Osteocyte (in vitro differentiated cells): Measurements from ENCODE around the gene TDRD3. TPM values are rescaled to one million over a fixed set of nuclear protein-coding genes. Genes with fewer than 3 reads are reported as not detected.

Source experiments
- DNase-seq: peaks from one replicate; pipeline ENCODE4 v3.0.0; 2021; ENCODE audit warnings: mixed read lengths; ENCODE audit not compliant: unreplicated experiment; ENCODE audit errors: extremely low spot score
- H3K27ac Mint-ChIP-seq: one replicate; pipeline ENCODE4 v1.8.0; 2021; ENCODE audit warnings: mild to moderate bottlenecking, mixed read lengths; ENCODE audit not compliant: unreplicated experiment
- H3K27me3 Mint-ChIP-seq: one replicate; pipeline ENCODE4 v1.8.0; 2021; ENCODE audit warnings: mixed read lengths; ENCODE audit not compliant: unreplicated experiment
- H3K36me3 Mint-ChIP-seq: one replicate; pipeline ENCODE4 v1.8.0; 2021; ENCODE audit warnings: mixed read lengths; ENCODE audit not compliant: unreplicated experiment
- H3K4me1 Mint-ChIP-seq: one replicate; pipeline ENCODE4 v1.8.0; 2021; ENCODE audit warnings: mixed read lengths; ENCODE audit not compliant: unreplicated experiment
- H3K4me3 Mint-ChIP-seq: one replicate; pipeline ENCODE4 v1.8.0; 2021; ENCODE audit warnings: mild to moderate bottlenecking, moderate library complexity, mixed read lengths; ENCODE audit not compliant: unreplicated experiment
- H3K9me3 Mint-ChIP-seq: one replicate; pipeline ENCODE4 v1.8.0; 2021; ENCODE audit warnings: mixed read lengths; ENCODE audit not compliant: unreplicated experiment
- total RNA-seq: library from RNA; stranded (reverse); gene quantifications from 2 replicates; pipeline ENCODE4 v1.2.1, GENCODE V29; 2021
- TF ChIP-seq, protein P1 (sequence below): fragments of 200-600 bp; sonication (generic); IDR thresholded peaks from 2 replicates; pipeline ENCODE4 v1.5.0; 2021; ENCODE audit warnings: antibody characterized with exemption, mild to moderate bottlenecking, moderate library complexity

The TDRD3 gene
- total RNA-seq, 1 donor from 2014 or later = 27.6 TPM

DNA sequence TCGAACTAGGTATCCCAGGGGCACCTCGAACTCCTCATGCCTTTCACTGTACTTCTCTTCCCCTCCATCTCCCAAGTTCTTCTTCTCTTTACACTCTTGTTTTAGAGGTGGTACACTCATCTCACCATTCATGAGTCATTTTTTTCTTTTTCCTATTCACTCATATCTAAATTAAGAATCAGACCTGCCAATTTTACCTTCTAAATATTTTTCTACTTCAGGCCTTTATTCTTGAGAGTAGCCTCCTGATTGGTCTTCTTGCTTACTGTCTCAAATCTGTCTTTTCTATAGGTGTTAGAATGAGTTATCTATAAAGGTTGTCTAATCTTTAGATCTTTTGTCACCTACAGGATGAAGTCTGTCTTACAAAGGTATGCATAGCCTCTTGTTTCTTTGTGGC is 20.7 kb downstream of the TDRD3 start:
- H3K27ac Mint-ChIP-seq = no peak overlapping the region
- DNase-seq = no peak
- H3K36me3 Mint-ChIP-seq = no peaks in the 10 kb centered on the region
- TF ChIP-seq, protein P1, sequence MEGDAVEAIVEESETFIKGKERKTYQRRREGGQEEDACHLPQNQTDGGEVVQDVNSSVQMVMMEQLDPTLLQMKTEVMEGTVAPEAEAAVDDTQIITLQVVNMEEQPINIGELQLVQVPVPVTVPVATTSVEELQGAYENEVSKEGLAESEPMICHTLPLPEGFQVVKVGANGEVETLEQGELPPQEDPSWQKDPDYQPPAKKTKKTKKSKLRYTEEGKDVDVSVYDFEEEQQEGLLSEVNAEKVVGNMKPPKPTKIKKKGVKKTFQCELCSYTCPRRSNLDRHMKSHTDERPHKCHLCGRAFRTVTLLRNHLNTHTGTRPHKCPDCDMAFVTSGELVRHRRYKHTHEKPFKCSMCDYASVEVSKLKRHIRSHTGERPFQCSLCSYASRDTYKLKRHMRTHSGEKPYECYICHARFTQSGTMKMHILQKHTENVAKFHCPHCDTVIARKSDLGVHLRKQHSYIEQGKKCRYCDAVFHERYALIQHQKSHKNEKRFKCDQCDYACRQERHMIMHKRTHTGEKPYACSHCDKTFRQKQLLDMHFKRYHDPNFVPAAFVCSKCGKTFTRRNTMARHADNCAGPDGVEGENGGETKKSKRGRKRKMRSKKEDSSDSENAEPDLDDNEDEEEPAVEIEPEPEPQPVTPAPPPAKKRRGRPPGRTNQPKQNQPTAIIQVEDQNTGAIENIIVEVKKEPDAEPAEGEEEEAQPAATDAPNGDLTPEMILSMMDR = no peak
- peaks cover 13% of the 10 kb centered on the region for H3K4me1 Mint-ChIP-seq
- H3K9me3 Mint-ChIP-seq = peaks cover 4% of the 10 kb centered on the region
- no peaks in the 10 kb centered on the region for H3K27me3 Mint-ChIP-seq
- no peak overlapping the region for H3K4me3 Mint-ChIP-seq

DNA sequence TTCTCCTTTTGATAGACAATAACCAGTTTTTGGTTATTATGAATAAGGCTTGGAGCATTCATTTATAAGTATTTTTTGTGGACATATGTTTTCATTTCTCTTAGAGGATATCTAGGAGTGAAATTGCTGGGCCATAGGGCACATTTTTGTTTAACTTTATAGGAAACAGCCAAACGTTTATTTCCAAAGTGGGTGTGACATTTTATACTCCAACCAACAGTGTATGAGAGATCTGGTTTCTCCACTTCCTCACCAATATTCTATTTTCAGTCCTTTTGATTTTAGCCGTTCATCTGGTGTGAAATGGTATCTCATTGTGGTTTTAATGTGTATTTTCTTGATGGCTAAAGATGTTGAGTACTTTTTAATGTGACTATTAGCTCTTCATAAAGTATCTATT is 21.9 kb downstream of the TDRD3 start:
- Mint-ChIP-seq H3K27me3 (no peaks in the 10 kb centered on the region), H3K4me1 (peaks cover 16% of the 10 kb centered on the region), H3K4me3 (no peak overlapping the region), H3K27ac (no peak overlapping the region), H3K9me3 (peaks cover 4% of the 10 kb centered on the region), H3K36me3 (no peaks in the 10 kb centered on the region)
- TF ChIP-seq, protein P1 = no peak
- no peak for DNase-seq

DNA sequence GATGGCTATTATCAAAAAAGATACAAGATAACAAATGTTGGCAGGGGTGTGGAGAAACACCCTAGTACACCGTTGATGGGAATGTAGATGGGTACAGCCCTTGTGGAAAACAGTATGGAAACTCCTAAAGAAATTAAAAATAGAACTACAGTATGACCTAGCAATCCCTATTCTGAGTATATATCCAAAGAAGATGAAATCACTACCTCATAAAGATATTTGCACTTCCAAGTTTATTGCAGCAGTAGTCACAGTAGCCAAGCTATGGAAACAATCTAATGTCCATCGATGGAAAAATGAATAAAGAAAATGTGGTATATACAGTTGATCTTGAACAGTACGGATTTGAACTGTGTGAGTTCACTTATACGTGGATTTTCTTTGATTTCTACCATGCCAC is 28.3 kb downstream of the TDRD3 start:
- Mint-ChIP-seq H3K36me3 (peaks cover 2% of the 10 kb centered on the region), H3K4me1 (peaks cover 16% of the 10 kb centered on the region), H3K9me3 (no peaks in the 10 kb centered on the region), H3K4me3 (no peak overlapping the region), H3K27me3 (no peaks in the 10 kb centered on the region), H3K27ac (no peak overlapping the region)
- no peak for DNase-seq
- TF ChIP-seq, protein P1 = no peak

DNA sequence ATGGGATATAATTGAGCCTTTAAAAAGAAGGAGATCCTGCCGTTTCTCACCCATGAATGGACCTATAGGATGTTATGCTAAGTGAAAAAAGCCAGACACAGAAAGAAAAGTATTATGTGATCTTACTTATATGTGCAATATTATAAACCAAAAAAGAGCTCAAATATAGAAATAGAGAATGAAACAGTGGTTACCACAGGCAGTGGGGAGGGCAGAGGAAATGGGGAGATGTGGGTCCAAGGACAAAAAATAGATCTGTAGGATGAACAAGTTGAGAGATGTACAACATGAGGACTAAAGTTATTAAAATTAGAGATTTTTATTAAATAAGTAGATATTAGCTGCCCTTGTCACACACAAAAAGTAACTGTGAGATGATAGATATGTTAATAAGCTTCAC is 29.1 kb downstream of the TDRD3 start:
- H3K9me3 Mint-ChIP-seq = no peaks in the 10 kb centered on the region
- peaks cover 2% of the 10 kb centered on the region for H3K36me3 Mint-ChIP-seq
- DNase-seq = no peak
- TF ChIP-seq, protein P1 = no peak
- no peak overlapping the region for H3K27ac Mint-ChIP-seq
- peaks cover 16% of the 10 kb centered on the region for H3K4me1 Mint-ChIP-seq
- no peak overlapping the region for H3K4me3 Mint-ChIP-seq
- no peaks in the 10 kb centered on the region for H3K27me3 Mint-ChIP-seq

DNA sequence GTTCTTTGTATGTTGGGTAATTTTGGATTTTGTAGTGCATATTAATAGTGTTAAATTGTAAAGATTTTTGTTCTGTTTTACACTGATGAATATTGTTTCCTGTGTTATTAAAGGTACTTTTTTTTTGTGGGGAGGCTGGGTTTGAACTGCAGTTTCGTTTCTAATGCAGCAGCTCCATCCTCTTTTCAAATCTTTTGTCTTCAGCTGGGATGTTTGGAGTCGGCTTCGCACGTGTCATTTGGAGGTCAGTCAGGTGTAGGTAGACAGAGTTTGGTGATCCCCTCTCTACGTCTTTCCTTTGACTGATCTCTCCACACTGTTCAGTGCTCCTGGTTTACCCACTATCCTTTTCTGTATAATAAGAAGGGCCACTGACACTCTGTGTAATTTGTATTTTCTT is 30.3 kb downstream of the TDRD3 start:
- TF ChIP-seq, protein P1 = no peak
- no peak overlapping the region for H3K4me3 Mint-ChIP-seq
- H3K9me3 Mint-ChIP-seq = no peaks in the 10 kb centered on the region
- H3K4me1 Mint-ChIP-seq = peaks cover 9% of the 10 kb centered on the region
- H3K36me3 Mint-ChIP-seq = peaks cover 2% of the 10 kb centered on the region
- H3K27ac Mint-ChIP-seq = no peak overlapping the region
- no peak for DNase-seq
- no peaks in the 10 kb centered on the region for H3K27me3 Mint-ChIP-seq
